Testis (tissue), 5 donors: ENCODE measurements around the gene TET2. TPM values are rescaled to one million over a fixed set of nuclear protein-coding genes. Genes with fewer than 3 reads are reported as not detected.

Source experiments
- DNase-seq: peaks from one replicate; pipeline ENCODE4 v3.0.0-alpha.2; 2019
- H3K27ac ChIP-seq, 2 donors: fragments of 200-600 bp; sonication (generic); one replicate each; pipeline ENCODE4 v1.5.1; 2019
- H3K27me3 ChIP-seq: fragments of 200-600 bp; sonication (generic); one replicate; pipeline ENCODE4 v1.5.1; 2019
- H3K36me3 ChIP-seq: fragments of 200-600 bp; sonication (generic); one replicate; pipeline ENCODE4 v1.5.1; 2017; ENCODE audit warnings: low read depth; ENCODE audit errors: missing control alignments
- H3K4me1 ChIP-seq: fragments of 200-600 bp; sonication (generic); one replicate; pipeline ENCODE4 v1.5.1; 2019
- H3K4me3 ChIP-seq, 2 donors: fragments of 200-600 bp; sonication (generic); one replicate each; pipeline ENCODE4 v1.5.1; 2017 to 2019
- H3K9me3 ChIP-seq: fragments of 200-600 bp; sonication (generic); one replicate; pipeline ENCODE4 v1.5.1; 2017
- CTCF ChIP-seq, 3 experiments: fragments of 450-650 bp in 2 of 3; fragments of 200-600 bp in 1 of 3; sonication (generic) in 1 of 3; IDR thresholded peaks; one replicate each; pipeline ENCODE4 v1.5.1; 2016 to 2019; ENCODE audit warnings: antibody characterized with exemption in 3 of 3, mild to moderate bottlenecking in 2 of 3, moderate library complexity in 1 of 3
- POLR2A ChIP-seq: fragments of 450-650 bp; IDR thresholded peaks from one replicate; pipeline ENCODE4 v1.6.1; 2017; ENCODE audit warnings: antibody characterized with exemption, mild to moderate bottlenecking, moderate library complexity
- WGBS, 2 donors: methylation state at CpG; one replicate each; pipeline ENCODE4 v1.1.5; 2018; 5-methylcytosine and 5-hydroxymethylcytosine counted together
- intact Hi-C: fragments of 100-400 bp; cut with DNase I; formaldehyde crosslinking; loops from one replicate; pipeline ENCODE4 v1.15.1; 2023; ENCODE audit warnings: low total_unique reads
- long read RNA-seq, 2 donors: transcript quantifications; one replicate each; lab custom pipeline, GENCODE V29; 2026
- polyA plus RNA-seq: library from polyadenylated mRNA; stranded (reverse); fragments of 350-450 nt; fragmentation: Illumina TruSeq; extraction: RNeasy Lipid Tissue Mini Kit (QIAGEN cat#74804); gene quantifications from one replicate; pipeline ENCODE4 v1.2.3, GENCODE V29; 2014; ENCODE audit warnings: low read depth, low replicate concordance; ENCODE audit not compliant: insufficient read depth
- total RNA-seq, 2 donors: library from RNA; depleted of rRNA; stranded (reverse); fragments of >200 nt; gene quantifications; one replicate each; pipeline ENCODE4 v1.2.3, GENCODE V29; 2016

The TET2 gene
- total RNA-seq, result 10 to 100 TPM; 17.1 to 17.5 TPM
- 2.8 TPM for polyA plus RNA-seq
- long read RNA-seq, donor 1, partial matches to known transcripts, result 0 of 1 reads
- long read RNA-seq, donor 1, other reads (novel, unspliced or antisense), result 0 of 1 reads
- long read RNA-seq, donor 2, result 0 reads

DNA sequence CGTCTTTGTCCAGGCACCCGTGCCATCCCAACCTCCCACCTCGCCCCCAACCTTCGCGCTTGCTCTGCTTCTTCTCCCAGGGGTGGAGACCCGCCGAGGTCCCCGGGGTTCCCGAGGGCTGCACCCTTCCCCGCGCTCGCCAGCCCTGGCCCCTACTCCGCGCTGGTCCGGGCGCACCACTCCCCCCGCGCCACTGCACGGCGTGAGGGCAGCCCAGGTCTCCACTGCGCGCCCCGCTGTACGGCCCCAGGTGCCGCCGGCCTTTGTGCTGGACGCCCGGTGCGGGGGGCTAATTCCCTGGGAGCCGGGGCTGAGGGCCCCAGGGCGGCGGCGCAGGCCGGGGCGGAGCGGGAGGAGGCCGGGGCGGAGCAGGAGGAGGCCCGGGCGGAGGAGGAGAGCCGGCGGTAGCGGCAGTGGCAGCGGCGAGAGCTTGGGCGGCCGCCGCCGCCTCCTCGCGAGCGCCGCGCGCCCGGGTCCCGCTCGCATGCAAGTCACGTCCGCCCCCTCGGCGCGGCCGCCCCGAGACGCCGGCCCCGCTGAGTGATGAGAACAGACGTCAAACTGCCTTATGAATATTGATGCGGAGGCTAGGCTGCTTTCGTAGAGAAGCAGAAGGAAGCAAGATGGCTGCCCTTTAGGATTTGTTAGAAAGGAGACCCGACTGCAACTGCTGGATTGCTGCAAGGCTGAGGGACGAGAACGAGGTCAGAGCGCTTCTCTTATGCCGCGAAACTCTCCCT lies at the start of gene TET2:
TSS of gene TET2 (plus strand) at position 601 of the 740 bp plus-strand sequence. CDS start 87,067 bp downstream, outside the sequence.
- Histone ChIP-seq H3K27ac (peak within 1 kb of the TSS; percentile 85 to 88), H3K27me3 (no peaks in the 10 kb centered on the region), H3K36me3 (no peaks in the 10 kb centered on the region), H3K4me1 (no peaks in the 10 kb centered on the region), H3K9me3 (no peaks in the 10 kb centered on the region), H3K4me3 (peak within 1 kb of the TSS; percentile 69 to 80)
- WGBS, 2 donors, result 0% methylated on average over 22 to 75 of the region's 77 CpGs
- TF ChIP-seq CTCF (IDR thresholded peaks at IDR 0.05) (no peak), POLR2A (no peak)
- intact Hi-C loops, result no loop called here
- DNase-seq, result peak; percentile 84

DNA sequence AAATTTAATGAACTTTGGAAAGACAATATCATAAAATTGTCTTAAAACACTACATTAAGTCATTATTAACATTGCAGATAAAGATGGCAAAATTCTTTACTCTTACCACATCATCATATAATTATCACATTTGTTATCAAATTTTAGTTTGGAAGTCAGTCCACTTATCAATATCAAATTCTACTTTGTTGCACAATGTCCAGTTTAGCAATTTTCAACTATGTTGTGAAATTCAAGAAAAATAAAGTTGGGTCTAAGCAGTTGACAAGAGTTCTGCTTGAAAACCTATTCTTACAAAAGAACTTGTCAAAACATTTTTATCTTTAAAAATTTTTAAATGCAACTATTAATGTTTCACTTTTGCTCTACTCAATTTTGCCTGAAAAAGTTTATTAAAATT lies 44.7 kb upstream of the TET2 start:
- no peaks in the 10 kb centered on the region for H3K36me3 ChIP-seq
- intact Hi-C loops, result no loop called here
- no peaks in the 10 kb centered on the region for H3K4me1 ChIP-seq
- no peak overlapping the region for H3K4me3 ChIP-seq
- H3K27me3 ChIP-seq, result no peaks in the 10 kb centered on the region
- DNase-seq, result no peak
- TF ChIP-seq CTCF (IDR thresholded peaks at IDR 0.05), result no peak
- no peak for TF ChIP-seq POLR2A
- H3K9me3 ChIP-seq, result no peaks in the 10 kb centered on the region
- H3K27ac ChIP-seq, result no peak overlapping the region

DNA sequence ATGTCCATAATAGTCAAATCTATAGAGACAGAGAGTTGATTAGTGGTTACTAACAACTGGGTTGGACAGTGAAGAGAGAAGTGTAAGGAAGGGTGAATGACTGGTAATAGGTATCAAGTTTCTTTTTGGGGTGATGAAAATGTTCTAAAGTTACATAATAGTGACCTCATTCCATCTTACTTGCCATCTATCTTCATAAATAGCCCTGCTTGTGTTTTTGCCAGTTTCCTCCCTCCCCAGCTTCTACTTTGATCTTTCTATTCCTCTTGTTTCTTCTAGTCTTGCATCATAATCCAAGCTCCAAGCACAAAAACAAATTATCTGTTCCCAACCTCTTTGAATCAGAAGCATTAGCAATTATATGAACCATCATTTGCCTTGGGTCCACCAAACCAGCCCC lies 40.2 kb upstream of the TET2 start:
- DNase-seq, result no peak

DNA sequence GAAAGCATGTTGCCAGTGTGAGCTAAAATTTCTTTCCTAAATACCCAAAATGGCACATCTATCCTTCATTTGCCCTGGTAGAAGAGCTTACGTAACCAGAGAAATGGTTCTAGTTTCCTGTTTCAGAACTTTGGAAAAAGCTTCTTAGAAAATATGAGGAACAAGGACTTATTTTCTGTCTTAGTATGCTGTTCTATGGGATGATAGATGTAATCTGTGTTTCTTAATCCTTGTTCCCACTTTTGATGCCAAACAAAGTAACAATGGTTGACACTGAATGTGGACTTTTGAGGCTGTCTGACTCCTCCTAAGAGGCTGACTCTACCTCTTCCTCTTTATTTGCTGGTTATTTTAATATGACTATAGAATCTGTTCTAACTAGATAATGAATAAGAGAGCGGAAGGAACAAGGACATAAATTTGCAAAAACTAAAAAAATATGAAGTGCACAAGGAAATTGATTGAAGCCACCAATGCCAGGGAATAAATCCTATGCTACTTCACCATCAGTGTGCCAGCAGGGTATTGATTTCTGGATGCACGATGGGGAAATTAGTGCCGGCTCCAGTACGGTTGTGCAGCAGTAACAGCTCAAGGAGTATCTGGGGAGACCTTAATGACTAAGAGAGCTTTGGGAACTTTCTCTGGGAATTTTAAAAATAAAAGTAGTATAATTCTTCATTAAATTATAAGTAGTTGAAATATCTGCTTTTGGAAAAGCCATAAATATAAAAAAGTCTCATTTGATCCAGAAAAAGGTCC lies 39.4 kb upstream of the TET2 start:
- TF ChIP-seq POLR2A, result no peak
- no peak for TF ChIP-seq CTCF (IDR thresholded peaks at IDR 0.05)
- no peak overlapping the region for H3K27ac ChIP-seq

More for the DNA sequence above, 40.2 kb upstream of the TET2 start:
- TF ChIP-seq POLR2A (no peak), CTCF (IDR thresholded peaks at IDR 0.05) (no peak)
- no peaks in the 10 kb centered on the region for H3K36me3 ChIP-seq
- H3K9me3 ChIP-seq, result no peaks in the 10 kb centered on the region
- no peak overlapping the region for H3K27ac ChIP-seq
- H3K4me3 ChIP-seq, result no peak overlapping the region
- intact Hi-C loops, result no loop called here
- H3K27me3 ChIP-seq, result no peaks in the 10 kb centered on the region
- H3K4me1 ChIP-seq, result no peaks in the 10 kb centered on the region

More for the DNA sequence above, 39.4 kb upstream of the TET2 start:
- Histone ChIP-seq H3K4me3 (no peak overlapping the region), H3K36me3 (no peaks in the 10 kb centered on the region), H3K4me1 (no peaks in the 10 kb centered on the region), H3K27me3 (no peaks in the 10 kb centered on the region), H3K9me3 (no peaks in the 10 kb centered on the region)
- WGBS, 2 donors, result 77 to 84% methylated on average over 5 of the region's 5 CpGs
- intact Hi-C loops, result no loop called here
- DNase-seq, result no peak
